Panc1 (cell line): ENCODE measurements around the gene INHA.

Experiments
- POLR2AphosphoS5 ChIP-seq: IDR thresholded peaks from 2 replicates; pipeline ENCODE4 v1.6.1; 2012; ENCODE audit warnings: mild to moderate bottlenecking, low read depth, low read length, moderate library complexity
- SIN3A ChIP-seq: IDR thresholded peaks from 2 replicates; pipeline ENCODE4 v1.6.1; 2012; ENCODE audit warnings: low read depth, mild to moderate bottlenecking, low read length, moderate library complexity, borderline replicate concordance; ENCODE audit not compliant: insufficient read depth
- TCF7L2 ChIP-seq: IDR thresholded peaks from 2 replicates; pipeline ENCODE4 v1.6.1; 2011; ENCODE audit warnings: mild to moderate bottlenecking, low read depth, low read length, inconsistent platforms
- TF ChIP-seq, protein P1 (sequence below): fragments of 450-650 bp; IDR thresholded peaks from 2 replicates; pipeline ENCODE4 v1.5.1; 2017; ENCODE audit warnings: mild to moderate bottlenecking
- TF ChIP-seq, protein P2 (sequence below), 2 experiments: IDR thresholded peaks; 2 replicates each; pipeline ENCODE4 v1.6.1; 2011 to 2012; ENCODE audit warnings: low read depth in 2 of 2, control low read depth in 1 of 2, low read length in 1 of 2, mild to moderate bottlenecking in 1 of 2, moderate library complexity in 1 of 2; ENCODE audit not compliant: insufficient read depth in 1 of 2

DNA sequence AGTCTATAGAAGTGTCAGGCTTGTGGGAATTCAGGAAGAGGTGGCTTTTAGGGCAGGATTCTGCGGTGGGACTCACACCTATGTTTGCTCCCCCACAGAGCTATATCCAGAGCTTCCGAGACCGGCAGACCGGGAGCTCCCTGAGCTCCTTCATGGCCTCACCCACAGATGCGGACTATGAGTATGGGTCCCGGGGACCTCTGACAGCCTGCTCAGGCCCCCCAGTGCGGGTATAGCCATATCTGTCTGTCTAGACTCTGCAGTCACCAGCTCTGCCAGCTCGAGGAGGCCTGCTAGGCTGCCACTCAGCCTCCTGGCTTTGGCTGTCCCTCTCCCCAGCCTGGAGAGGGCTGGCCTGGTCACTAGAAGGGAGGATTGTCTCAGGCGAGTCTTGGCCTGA is 22.5 kb upstream of the INHA start:
- TF ChIP-seq TCF7L2 (no peak), SIN3A (no peak), POLR2AphosphoS5 (no peak)
- TF ChIP-seq, protein P1, sequence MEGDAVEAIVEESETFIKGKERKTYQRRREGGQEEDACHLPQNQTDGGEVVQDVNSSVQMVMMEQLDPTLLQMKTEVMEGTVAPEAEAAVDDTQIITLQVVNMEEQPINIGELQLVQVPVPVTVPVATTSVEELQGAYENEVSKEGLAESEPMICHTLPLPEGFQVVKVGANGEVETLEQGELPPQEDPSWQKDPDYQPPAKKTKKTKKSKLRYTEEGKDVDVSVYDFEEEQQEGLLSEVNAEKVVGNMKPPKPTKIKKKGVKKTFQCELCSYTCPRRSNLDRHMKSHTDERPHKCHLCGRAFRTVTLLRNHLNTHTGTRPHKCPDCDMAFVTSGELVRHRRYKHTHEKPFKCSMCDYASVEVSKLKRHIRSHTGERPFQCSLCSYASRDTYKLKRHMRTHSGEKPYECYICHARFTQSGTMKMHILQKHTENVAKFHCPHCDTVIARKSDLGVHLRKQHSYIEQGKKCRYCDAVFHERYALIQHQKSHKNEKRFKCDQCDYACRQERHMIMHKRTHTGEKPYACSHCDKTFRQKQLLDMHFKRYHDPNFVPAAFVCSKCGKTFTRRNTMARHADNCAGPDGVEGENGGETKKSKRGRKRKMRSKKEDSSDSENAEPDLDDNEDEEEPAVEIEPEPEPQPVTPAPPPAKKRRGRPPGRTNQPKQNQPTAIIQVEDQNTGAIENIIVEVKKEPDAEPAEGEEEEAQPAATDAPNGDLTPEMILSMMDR = no peak
- TF ChIP-seq, protein P2, sequence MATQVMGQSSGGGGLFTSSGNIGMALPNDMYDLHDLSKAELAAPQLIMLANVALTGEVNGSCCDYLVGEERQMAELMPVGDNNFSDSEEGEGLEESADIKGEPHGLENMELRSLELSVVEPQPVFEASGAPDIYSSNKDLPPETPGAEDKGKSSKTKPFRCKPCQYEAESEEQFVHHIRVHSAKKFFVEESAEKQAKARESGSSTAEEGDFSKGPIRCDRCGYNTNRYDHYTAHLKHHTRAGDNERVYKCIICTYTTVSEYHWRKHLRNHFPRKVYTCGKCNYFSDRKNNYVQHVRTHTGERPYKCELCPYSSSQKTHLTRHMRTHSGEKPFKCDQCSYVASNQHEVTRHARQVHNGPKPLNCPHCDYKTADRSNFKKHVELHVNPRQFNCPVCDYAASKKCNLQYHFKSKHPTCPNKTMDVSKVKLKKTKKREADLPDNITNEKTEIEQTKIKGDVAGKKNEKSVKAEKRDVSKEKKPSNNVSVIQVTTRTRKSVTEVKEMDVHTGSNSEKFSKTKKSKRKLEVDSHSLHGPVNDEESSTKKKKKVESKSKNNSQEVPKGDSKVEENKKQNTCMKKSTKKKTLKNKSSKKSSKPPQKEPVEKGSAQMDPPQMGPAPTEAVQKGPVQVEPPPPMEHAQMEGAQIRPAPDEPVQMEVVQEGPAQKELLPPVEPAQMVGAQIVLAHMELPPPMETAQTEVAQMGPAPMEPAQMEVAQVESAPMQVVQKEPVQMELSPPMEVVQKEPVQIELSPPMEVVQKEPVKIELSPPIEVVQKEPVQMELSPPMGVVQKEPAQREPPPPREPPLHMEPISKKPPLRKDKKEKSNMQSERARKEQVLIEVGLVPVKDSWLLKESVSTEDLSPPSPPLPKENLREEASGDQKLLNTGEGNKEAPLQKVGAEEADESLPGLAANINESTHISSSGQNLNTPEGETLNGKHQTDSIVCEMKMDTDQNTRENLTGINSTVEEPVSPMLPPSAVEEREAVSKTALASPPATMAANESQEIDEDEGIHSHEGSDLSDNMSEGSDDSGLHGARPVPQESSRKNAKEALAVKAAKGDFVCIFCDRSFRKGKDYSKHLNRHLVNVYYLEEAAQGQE (IDR thresholded peaks at IDR 0.05; ENCODE audit: insufficient read depth in 1 of 2, low read depth in 2 of 2, low read length in 1 of 2) = no peak
